BJ (cell line): Measurements from ENCODE around the gene EYA2. TPM values are rescaled to one million over a fixed set of nuclear protein-coding genes. Genes with fewer than 3 reads are reported as not detected.
A peak's percentile ranks its signal among the peaks of the same experiment; 100 is the strongest.

ENCODE experiments used
- CTCF ChIA-PET: fragments of 350-600 bp; formaldehyde crosslinking; extraction: SDS; loops from one replicate; lab custom pipeline; 2021; ENCODE audit warnings: antibody characterized with exemption, inconsistent platforms; lab: Yijun Ruan, JAX
- POLR2A ChIA-PET: fragments of 300-600 bp; sonication (Branson Sonifier 250); formaldehyde crosslinking; extraction: SDS; loops from one replicate; lab custom pipeline; 2021; ENCODE audit warnings: antibody characterized with exemption; lab: Charles Lee
- DNase-seq: peaks from one replicate; pipeline ENCODE4 v3.0.0-alpha.2; 2011; ENCODE audit warnings: low read depth
- H3K27me3 ChIP-seq: 2 replicates; pipeline ENCODE4 v1.6.0; 2011; ENCODE audit warnings: low read length; ENCODE audit not compliant: control insufficient read depth, insufficient read depth
- H3K36me3 ChIP-seq: 2 replicates; pipeline ENCODE4 v1.5.1; 2011; ENCODE audit warnings: low read length; ENCODE audit not compliant: control insufficient read depth, insufficient read depth
- H3K4me3 ChIP-seq: 2 replicates; pipeline ENCODE4 v1.5.1; 2011; ENCODE audit warnings: low read depth, mild to moderate bottlenecking, control low read depth, low read length
- CTCF ChIP-seq: IDR thresholded peaks from 2 replicates; pipeline ENCODE4 v1.5.1; 2011; ENCODE audit warnings: low read depth, mild to moderate bottlenecking, control low read depth, inconsistent platforms, low read length, moderate library complexity; ENCODE audit not compliant: insufficient read depth
- polyA plus RNA-seq: library from polyadenylated mRNA; depleted of rRNA; stranded (reverse); fragments of >200 nt; gene quantifications from 2 replicates; pipeline ENCODE4 v1.2.3, GENCODE V29; 2011

The EYA2 gene
- polyA plus RNA-seq, 1 experiment, result 1.5 TPM

GRCh38 chr20:46953596-46953995, 59.0 kb downstream of the EYA2 start:
- no peak for DNase-seq
- POLR2A ChIA-PET, result no interaction called here
- no peaks in the 10 kb centered on the region for H3K36me3 ChIP-seq
- H3K27me3 ChIP-seq, result peaks cover 9% of the 10 kb centered on the region
- no peak for TF ChIP-seq CTCF
- CTCF ChIA-PET, result no interaction called here
- no peak overlapping the region for H3K4me3 ChIP-seq

GRCh38 chr20:46954490-46955038, 59.9 kb downstream of the EYA2 start:
- peak; percentile 97 for DNase-seq
- Histone ChIP-seq H3K4me3 (no peak overlapping the region), H3K27me3 (peaks cover 9% of the 10 kb centered on the region; the same call in 1 of the 2 replicates), H3K36me3 (no peaks in the 10 kb centered on the region)
- no peak for TF ChIP-seq CTCF
- ChIA-PET CTCF (interaction anchor here (0.7 kb wide), 1 partner anchor 183 kb away, joined by 3 read pairs; no protein-coding TSS in a partner anchor), POLR2A (no interaction called here)

GRCh38 chr20:46955601-46956556, 61.2 kb downstream of the EYA2 start:
- Histone ChIP-seq H3K4me3 (no peak overlapping the region), H3K27me3 (peaks cover 2% of the 10 kb centered on the region; the same call in 1 of the 2 replicates), H3K36me3 (no peaks in the 10 kb centered on the region)
- CTCF ChIA-PET, result interaction anchor here (0.7 kb wide), 1 partner anchor 200 kb away, joined by 3 read pairs; no protein-coding TSS in a partner anchor
- no peak for DNase-seq
- no peak for TF ChIP-seq CTCF
- POLR2A ChIA-PET, result no interaction called here

GRCh38 chr20:46959081-46959692, 64.5 kb downstream of the EYA2 start:
- H3K27me3 ChIP-seq, result no peaks in the 10 kb centered on the region; the same call in 1 of the 2 replicates
- TF ChIP-seq CTCF, result no peak
- POLR2A ChIA-PET, result no interaction called here
- H3K36me3 ChIP-seq, result no peaks in the 10 kb centered on the region
- no peak overlapping the region for H3K4me3 ChIP-seq
- CTCF ChIA-PET, result interaction anchor here (1.6 kb wide), 1 partner anchor 207 kb away, joined by 4 read pairs; no protein-coding TSS in a partner anchor
- DNase-seq, result peak; percentile 77

GRCh38 chr20:46959821-46960220, 65.2 kb downstream of the EYA2 start:
- Histone ChIP-seq H3K27me3 (no peaks in the 10 kb centered on the region; the same call in 1 of the 2 replicates), H3K36me3 (no peaks in the 10 kb centered on the region), H3K4me3 (no peak overlapping the region)
- TF ChIP-seq CTCF, result no peak
- no peak for DNase-seq
- ChIA-PET POLR2A (no interaction called here), CTCF (interaction anchor here (1.6 kb wide), 1 partner anchor 207 kb away, joined by 4 read pairs; no protein-coding TSS in a partner anchor)
